ENCODE data around the gene UACA. TPM values are rescaled to one million over a fixed set of nuclear protein-coding genes. Genes with fewer than 3 reads are reported as not detected.

Gene UACA
- total and polyA plus RNA-seq, 7 donors: 19.1 to 51.0 (median 26.4) TPM

DNA sequence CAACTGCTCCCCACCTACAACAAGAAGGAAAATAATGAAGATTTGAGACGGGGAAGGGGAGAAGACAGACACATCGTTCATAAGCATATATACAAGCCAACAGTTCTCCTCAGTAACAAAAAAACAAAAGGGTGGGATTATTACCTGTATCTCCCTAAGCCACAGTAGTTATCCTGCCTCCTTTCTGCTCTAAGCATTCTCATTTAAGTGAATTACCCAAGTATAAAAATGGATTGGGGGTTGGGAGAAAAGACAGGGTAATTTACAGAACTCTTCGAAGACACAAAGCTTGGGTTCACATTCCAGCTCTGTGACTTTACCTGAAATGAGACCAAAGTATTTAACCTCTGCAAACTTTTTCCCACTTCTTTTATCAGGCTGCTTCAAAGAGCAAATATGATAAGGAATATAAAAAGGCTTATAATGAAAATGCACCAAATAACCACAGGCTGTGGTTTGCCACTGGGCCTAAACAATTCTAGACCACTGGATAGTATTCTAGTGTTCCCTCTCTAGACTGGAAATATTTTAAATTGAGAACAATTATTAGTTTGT is 64.4 kb downstream of the UACA start:
- TF ChIP-seq, protein P1, sequence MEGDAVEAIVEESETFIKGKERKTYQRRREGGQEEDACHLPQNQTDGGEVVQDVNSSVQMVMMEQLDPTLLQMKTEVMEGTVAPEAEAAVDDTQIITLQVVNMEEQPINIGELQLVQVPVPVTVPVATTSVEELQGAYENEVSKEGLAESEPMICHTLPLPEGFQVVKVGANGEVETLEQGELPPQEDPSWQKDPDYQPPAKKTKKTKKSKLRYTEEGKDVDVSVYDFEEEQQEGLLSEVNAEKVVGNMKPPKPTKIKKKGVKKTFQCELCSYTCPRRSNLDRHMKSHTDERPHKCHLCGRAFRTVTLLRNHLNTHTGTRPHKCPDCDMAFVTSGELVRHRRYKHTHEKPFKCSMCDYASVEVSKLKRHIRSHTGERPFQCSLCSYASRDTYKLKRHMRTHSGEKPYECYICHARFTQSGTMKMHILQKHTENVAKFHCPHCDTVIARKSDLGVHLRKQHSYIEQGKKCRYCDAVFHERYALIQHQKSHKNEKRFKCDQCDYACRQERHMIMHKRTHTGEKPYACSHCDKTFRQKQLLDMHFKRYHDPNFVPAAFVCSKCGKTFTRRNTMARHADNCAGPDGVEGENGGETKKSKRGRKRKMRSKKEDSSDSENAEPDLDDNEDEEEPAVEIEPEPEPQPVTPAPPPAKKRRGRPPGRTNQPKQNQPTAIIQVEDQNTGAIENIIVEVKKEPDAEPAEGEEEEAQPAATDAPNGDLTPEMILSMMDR (IDR thresholded peaks at IDR 0.05): no peak
- no peak for TF ChIP-seq POLR2AphosphoS5 (IDR thresholded peaks at IDR 0.05)
- no peak for TF ChIP-seq EP300 (IDR thresholded peaks at IDR 0.05)
- TF ChIP-seq POLR2A (IDR thresholded peaks at IDR 0.05): no peak
- peaks cover 0 to 58% (median 41%) of the 10 kb centered on the region in 4 donors for H3K4me1 ChIP-seq
- H3K36me3 ChIP-seq: no peaks in the 10 kb centered on the region
- no peaks in the 10 kb centered on the region for H3K9me3 ChIP-seq
- intact Hi-C loops (cut with DNase I): loop anchor here (10.0 kb wide), 1 partner anchor 66 kb away; the partner anchor contains the start of gene UACA
- no peak overlapping the region for H3K4me3 ChIP-seq
- WGBS, 2 donors: 60 to 78% methylated on average over 3 of the region's 3 CpGs
- no peak for DNase-seq
- H3K27me3 ChIP-seq: no peaks in the 10 kb centered on the region
- H3K27ac ChIP-seq: peak overlapping the region in 3 of 4 donors; percentile 68 to 76 (median 75)

DNA sequence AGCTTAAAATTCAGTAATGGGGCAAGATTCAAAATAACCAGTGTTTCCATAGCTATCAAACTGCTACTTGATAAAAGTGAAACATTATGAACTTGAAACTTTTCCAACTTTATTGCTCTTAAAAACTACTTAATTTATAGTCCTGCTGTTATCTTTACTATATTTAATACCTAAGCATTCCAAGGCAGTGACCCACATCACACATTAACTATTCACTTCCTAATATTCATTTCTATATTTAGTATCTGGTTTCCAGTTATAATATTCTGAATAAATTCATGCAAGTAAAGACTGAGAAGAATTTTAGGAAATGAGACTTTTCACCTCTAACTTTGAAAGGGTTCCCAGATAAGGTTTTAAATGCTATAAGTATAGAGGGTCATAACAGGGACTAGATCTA is 64.9 kb downstream of the UACA start:
- intact Hi-C loops (cut with DNase I): loop anchor here (10.0 kb wide), 1 partner anchor 66 kb away; the partner anchor contains the start of gene UACA
- DNase-seq: no peak
- no peaks in the 10 kb centered on the region for H3K27me3 ChIP-seq

GRCh38 chr15:70690491-70691276 is 72.7 kb downstream of the UACA start:
- DNase-seq: no peak
- TF ChIP-seq POLR2AphosphoS5 (IDR thresholded peaks at IDR 0.05): no peak
- TF ChIP-seq EP300 (IDR thresholded peaks at IDR 0.05): no peak
- TF ChIP-seq, protein P1 (IDR thresholded peaks at IDR 0.05): no peak
- Histone ChIP-seq H3K9me3 (no peaks in the 10 kb centered on the region), H3K27ac (no peak overlapping the region), H3K4me3 (no peak overlapping the region), H3K36me3 (peaks cover 0 to 17% (median 1%) of the 10 kb centered on the region in 4 donors), H3K27me3 (no peaks in the 10 kb centered on the region), H3K4me1 (no peaks in the 10 kb centered on the region)
- 61 to 70% methylated on average over 2 of the region's 2 CpGs for WGBS, 2 donors
- intact Hi-C loops (cut with DNase I): loop anchor here (10.0 kb wide), 1 partner anchor 74 kb away; the partner anchor contains the start of gene UACA

More for the DNA sequence above, 64.9 kb downstream of the UACA start:
- Histone ChIP-seq H3K36me3 (no peaks in the 10 kb centered on the region), H3K27ac (peak overlapping the region in 3 of 4 donors; percentile 68 to 76 (median 75)), H3K9me3 (no peaks in the 10 kb centered on the region), H3K4me1 (peaks cover 0 to 54% (median 39%) of the 10 kb centered on the region in 4 donors), H3K4me3 (no peak overlapping the region)
- TF ChIP-seq POLR2A (IDR thresholded peaks at IDR 0.05): no peak
- TF ChIP-seq, protein P1 (IDR thresholded peaks at IDR 0.05): no peak

GRCh38 chr15:70690021-70690420 is 73.3 kb downstream of the UACA start:
- WGBS, 2 donors: 93 to 96% methylated on average over 2 of the region's 2 CpGs

More at GRCh38 chr15:70690021-70690420, 73.3 kb downstream of the UACA start:
- DNase-seq: no peak
- Histone ChIP-seq H3K36me3 (peaks cover 0 to 17% (median 1%) of the 10 kb centered on the region in 4 donors), H3K9me3 (no peaks in the 10 kb centered on the region), H3K27ac (no peak overlapping the region), H3K4me1 (no peaks in the 10 kb centered on the region), H3K4me3 (no peak overlapping the region), H3K27me3 (no peaks in the 10 kb centered on the region)
- intact Hi-C loops (cut with DNase I): loop anchor here (10.0 kb wide), 1 partner anchor 75 kb away; the partner anchor contains the start of gene UACA
- no peak for TF ChIP-seq POLR2AphosphoS5 (IDR thresholded peaks at IDR 0.05)
- TF ChIP-seq POLR2A (IDR thresholded peaks at IDR 0.05): no peak
- no peak for TF ChIP-seq EP300 (IDR thresholded peaks at IDR 0.05)
- TF ChIP-seq, protein P1 (IDR thresholded peaks at IDR 0.05): no peak
